Stimulated activated CD4-positive, alpha-beta T cell treated with anti-CD3 and anti-CD28 coated beads, Interleukin-2, amount 100 ng/mL, for 4 hours (primary cell): ENCODE measurements around the gene LDLRAD4.

Source experiments
- DNase-seq: peaks from one replicate; pipeline ENCODE4 v3.0.0-alpha.2; 2020; ENCODE audit warnings: low read depth

Gene LDLRAD4

DNA sequence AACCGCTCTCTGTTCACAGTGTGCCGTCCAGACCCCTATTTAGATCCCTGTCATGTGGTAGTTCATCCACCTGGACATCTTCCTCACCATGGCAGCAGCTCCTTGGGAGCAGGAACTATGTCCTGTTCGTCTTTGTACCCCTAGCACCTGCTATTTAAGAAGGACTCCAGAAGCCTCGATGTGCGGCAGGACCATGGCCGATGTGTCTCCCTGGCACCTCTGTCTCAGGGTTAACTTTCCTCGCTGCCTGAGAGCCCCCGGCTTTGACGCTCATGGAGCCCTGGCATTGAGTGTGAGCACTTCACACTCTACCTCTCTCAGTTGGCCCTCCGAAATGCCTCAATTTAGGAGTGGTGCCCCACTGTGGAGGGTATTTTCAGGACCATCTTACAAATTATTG is 355.8 kb downstream of the LDLRAD4 start:
- no peak for DNase-seq

DNA sequence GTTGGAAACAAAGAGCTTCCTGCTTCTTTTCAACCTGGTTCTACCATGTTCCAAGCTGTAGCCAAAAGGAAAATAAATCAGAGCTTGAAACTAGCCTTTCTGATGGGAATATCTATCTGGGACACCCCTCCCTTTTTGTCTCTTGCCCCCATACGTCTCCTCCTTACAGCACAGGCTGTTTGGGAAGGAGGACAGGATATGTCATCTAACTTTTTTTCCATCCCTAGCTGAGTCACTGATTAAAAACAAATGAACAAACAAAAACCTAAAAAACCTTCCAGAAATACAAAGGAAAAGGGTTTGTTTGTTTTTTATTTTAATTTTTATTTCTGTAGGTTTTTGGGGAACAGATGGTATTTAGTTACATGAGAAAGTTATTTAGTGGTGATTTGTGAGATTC is 356.2 kb downstream of the LDLRAD4 start:
- DNase-seq = no peak

DNA sequence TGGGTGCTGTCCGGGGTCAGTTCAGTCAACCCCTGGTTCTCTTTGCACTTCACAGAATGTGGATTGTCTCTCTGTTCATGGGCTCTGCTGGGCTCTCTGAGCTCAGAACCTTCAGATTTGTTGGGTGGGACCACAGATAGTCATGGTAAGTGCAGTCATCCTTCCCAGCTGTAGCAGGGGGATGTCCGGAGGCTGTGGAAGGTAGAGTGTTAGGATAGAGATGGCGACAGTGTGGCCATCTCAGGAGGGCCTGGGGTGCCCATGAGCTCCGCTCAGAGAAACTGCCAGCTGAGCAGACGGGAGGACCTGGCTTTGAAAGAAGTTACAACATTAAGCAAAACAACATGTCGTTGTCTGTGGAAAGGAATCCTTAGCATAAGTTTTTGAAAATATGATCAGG is 358.0 kb downstream of the LDLRAD4 start:
- DNase-seq = no peak

DNA sequence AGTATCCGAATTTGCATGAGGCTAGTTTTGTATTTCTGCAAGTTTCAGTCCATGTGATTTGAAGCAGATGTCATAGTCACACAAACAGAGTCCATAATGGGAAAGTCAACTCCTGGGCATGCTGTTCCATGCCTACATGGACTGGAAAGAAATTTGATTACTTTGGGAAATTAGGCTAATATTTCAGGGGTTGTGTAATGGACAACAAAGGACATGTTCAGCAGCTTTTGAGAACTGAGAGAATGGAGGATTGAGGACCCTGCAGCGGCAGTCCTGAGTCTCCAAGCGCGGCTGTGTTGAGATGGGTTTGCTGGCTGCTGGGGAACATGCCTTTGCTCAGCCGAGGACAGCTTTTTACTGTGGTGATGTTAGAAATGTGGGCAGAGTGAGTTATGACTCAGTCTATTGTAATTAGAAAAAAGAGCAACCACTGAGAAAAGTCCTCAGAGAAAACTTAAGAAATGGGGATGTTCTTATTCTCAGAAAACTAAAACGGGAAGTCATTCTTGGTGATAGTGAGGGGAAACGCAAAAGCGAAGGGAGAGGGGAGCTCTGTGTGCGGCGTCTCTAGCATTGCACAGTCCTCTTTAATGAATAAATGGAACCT is 358.6 kb downstream of the LDLRAD4 start:
- no peak for DNase-seq

DNA sequence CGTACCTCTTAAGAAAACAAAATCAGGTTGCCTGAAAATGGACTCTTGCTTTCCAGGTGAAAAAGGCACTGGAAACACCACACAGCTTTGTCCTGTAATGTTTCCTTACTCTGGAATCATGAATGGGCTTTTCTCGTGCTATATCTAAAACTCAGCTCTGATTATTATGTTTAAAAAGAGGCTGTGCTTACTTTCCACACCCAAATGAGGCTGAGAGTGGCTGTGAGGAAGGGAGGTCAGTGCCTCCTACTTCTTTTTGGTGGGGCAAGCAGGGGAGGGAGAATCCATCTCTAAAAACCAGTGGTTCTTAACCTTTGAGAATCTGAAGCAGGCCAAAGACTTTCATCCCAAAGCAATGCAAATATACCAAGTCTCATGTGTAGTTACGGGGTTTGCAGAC is 359.2 kb downstream of the LDLRAD4 start:
- no peak for DNase-seq

DNA sequence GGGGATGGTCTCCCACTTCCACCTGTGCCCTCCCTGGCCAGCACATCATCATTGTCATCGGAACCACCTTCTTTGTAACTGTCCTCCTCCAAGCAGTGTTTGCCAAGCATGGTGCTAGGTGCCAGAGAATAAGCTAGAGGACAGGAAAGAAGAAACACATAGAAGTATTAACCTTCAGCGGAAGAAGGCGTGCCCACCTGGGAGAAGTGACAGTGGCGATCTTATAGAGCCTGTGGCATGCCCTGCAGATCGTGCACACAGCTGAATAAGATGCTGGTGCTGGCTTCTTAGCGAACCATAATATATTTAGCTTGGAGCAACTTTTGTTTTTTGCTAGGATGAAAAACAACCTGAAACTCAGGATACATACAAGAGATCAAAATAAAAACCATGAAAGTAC is 359.8 kb downstream of the LDLRAD4 start:
- no peak for DNase-seq

DNA sequence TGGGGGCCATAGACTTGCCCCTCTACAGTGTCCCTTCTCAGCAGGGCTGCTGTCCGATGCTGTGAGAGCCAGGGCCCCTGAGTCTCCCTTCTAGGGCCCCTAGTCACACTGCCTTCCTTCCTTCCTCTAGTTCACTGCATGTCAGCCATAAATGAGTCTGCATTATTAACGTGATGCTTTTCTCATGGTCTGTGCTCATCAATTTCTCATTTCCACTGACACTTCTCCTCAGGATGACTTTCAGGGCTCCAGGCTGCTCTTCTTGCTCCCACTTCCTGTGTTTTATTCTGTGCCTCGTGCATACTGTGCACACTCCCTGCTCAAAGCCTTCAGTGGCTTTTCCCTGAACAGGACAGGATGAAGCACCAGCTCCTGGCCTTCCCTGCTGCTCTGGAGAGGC is 361.3 kb downstream of the LDLRAD4 start:
- no peak for DNase-seq

DNA sequence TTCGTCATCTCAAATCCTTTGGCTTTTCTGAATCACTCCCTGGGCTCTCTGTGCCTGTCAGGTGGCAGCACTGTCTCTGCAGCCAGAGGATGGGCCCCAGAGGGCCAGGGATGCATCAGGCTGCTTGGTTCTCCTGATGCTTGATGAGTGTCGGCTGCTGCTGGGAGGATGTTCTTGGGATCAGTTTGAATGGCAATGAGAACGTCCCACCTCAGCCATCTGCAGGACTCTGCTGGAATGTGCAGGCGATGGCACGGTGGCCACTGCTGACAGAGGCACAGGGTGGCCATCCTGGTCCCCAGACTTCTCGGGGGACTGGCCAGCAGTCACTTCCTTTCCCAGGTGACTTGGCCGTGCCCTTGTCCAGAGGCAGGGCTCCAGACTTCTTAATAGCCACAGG is 361.8 kb downstream of the LDLRAD4 start:
- no peak for DNase-seq

DNA sequence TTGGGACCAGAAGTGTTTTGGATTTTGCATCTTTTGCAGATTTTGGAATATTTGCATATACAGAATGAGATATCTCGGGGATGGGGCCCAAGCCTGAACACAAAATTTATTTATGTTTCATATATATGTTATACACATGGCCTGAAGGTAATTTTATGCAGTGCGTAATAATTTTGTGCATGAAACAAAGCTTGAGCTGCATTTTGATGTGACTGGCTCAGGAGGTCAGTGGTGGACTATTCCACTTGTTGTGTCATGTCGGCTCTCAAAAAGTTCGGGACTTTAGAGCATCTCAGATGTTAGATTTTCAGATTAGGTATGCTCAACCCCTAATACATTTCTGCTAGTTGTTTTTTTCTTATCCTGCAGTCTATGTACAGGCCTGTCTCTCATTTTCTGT is 362.4 kb downstream of the LDLRAD4 start:
- DNase-seq = no peak

DNA sequence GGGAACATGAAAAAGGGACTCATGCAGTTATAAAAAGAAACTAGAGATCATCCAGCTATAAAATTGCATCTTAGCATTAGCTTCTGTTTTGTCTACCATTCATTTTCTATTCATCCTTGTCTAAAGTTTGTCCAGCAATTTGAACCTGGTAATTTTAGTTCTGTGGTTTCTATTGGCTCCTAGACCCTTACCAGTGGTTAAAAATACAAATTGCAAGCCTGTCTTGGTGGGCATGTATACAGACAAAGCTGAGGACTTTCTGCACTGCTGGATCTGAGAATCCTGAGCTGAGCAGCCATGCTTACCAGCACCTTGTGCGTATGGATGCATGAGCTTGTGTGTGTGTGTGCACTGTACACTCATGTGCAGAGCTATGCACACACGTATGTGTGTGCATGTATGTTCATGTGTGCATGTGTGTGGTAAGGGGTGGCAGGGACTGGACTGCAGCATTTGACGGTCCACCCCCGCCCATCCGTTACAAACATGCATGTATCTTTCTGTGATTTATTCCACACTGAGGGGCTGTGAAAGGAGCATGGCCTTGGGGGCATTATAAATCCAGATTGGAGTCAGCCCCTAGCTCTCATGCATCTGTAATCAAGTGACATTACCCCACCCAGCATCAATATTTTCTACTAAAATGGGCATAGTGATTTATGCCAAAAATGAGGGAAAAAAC is 363.1 kb downstream of the LDLRAD4 start:
- no peak for DNase-seq

DNA sequence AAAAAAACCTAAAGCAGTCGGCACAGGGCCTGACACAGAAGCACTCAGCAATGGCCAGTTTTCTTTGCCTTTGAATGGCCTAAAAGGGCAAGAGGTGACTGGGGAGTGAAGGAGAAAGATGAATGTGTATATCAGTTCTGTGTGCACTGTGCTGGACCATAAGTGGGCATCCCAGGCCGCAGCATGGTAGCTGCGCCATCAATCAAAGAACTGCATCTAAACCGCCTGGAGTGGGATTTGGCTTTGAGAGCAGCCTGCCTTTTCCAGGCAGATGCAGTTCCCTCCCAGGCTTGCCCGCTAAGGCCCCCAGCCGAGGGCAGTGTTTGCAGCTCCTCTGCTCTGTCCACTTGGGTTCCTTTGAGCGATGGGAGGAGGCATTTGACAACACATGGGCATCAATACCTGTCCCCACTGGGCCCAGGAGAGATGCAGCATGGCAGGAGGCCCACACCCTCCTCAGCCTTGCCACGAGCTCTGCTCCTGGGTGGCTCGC is 363.7 kb downstream of the LDLRAD4 start:
- DNase-seq = no peak

DNA sequence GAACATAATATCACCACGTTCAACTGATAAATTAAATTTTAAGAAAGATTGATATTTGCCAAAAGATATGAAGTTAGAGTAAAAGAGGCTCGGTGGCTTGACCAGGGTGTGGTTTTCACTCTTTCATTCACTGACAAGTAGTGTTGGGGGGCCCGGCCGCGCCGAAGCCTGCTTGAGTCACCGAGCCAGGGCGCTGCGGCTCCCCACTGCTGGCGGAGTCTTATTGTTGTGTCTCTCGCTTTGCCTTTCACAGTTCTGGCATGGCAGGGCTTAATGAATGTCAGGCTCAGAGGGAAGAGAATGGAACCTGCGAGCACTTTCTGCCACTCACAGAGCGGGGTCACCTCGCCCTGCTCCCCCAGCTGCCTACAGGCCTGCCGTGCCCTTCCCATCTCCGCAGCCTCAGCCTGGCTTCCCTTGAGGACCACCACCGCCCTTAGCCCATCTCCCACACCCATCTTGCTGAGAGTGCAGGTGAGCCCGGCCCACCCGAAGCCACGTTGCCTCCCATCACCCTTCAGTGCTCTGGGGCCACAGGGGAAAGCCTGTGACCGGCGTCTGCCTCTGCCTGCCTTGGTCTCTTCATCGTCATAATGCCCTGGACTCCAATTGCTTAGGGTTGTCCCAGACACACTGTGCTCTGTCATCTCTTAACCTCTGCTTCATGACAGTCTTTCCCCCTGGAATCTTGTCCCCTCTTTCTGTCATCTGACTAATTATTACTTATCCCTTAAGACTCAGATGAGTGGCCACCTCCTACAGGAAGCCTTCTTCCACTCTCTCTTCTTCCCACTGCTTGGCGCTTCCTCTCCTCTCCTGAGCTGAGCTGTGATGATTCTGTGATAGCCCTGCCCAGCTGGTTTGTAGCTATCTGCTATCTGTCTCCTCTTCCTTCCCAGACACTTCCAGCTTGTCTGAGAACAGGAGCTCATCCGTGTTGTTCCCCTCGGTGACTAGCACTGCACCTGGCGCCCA is 365.3 kb downstream of the LDLRAD4 start:
- no peak for DNase-seq

DNA sequence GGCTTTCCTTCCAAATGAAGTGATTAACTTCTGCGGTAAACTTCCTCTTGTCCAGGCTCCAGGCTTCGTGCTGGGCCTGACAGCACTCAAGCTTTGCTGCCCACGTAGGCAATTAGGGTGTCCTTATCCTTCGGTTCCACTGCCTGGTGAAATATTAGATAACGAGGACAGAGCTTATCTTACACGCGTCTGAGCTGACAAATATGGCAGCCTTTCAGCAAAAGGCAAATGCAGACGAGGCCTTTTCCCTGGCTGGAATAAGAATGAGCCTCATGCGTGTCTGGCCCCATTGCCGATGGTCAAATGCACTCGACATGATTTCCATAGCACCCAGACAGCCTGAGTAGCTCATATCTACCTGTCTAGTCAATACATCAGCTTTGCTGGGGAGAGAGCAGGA is 366.3 kb downstream of the LDLRAD4 start:
- no peak for DNase-seq

DNA sequence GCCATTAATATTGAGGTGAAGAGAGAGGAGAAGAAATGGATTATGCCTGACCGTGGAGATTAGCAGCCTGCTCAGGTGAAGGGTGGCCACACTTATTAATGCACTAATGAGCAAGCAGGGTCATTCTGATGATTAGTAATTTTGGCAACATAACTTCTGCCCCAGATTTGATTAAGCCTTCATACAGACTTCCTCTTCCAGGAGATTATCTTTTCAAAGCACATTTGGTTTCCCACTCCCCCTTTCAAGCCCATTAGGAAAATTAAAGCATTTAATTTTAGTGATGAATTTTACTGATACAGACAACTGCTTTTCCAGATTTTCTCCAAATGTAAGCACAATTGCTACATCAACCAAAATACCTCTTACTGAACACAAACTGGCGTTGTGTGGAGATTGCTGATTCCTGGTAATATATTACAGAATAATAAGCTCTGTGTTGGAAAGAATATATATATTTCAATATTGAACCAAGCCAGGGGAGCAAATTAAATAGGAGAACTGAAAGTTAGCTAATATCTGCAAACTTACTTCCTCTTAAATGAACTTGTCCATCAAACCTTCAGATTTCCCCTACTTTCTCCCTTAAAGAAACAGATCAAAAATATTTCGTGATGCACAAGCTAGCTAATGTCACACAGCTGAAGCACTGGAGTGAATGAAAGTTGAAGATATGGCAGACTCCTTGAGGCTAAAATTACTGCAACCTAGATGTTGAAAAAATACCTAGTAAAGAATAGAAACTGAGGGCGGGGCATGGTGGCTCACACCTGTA is 367.0 kb downstream of the LDLRAD4 start:
- no peak for DNase-seq

DNA sequence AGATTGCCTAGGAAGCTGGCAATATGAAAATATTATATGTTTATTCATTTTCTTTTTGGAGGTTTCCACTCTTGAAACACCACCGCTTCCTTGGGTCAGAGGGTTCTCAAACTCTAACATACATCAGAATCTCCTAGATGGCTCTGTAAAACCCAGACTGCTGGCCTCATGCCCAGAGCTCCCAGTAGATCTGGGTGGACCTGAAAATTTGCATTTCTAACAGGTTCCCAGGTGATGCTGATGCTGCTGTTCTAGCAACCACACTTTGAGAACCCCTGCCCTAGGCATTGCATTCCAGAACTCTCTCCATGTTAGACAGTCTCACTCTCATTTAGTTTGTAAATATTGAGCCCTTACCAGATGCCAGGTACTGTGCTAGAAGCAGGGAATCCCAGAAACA is 368.4 kb downstream of the LDLRAD4 start:
- no peak for DNase-seq

DNA sequence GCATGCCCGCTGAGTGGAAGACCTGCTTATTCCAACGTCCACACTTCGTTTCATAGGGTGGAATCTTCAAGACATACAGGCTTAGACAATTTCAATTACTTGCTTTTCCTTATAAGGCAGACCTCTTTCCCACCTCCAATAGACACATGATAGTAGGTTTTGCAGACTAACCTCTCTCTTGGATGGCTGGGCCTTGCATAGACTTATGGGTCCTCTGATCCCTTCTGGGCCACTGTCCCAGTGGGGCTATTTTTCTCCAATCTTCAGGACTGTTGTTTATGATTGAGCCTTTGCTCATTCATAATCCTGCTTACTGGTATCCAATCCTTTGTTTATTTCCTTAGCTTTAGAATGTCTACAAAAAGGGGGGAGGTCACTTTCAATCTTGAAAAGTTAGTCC is 368.9 kb downstream of the LDLRAD4 start:
- DNase-seq = no peak

DNA sequence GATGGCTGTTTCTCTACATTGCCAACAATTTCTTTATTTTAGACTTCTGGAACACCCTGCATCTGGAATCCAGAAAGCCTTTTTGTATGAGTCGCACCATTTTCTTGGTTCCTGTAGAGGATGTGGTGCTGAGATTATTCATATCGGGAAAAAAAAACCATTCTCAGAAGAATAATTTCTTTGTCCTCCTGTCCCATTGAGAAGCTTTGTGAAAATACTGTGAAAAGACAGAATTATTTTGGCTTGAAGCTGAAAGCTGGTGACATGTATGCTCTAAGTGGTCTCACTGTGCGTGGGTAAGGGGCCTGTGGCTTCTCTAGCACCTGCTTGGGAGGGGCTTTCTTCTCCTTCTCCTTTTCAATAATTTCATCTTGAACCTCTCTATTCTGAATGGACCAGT is 369.4 kb downstream of the LDLRAD4 start:
- DNase-seq = no peak

DNA sequence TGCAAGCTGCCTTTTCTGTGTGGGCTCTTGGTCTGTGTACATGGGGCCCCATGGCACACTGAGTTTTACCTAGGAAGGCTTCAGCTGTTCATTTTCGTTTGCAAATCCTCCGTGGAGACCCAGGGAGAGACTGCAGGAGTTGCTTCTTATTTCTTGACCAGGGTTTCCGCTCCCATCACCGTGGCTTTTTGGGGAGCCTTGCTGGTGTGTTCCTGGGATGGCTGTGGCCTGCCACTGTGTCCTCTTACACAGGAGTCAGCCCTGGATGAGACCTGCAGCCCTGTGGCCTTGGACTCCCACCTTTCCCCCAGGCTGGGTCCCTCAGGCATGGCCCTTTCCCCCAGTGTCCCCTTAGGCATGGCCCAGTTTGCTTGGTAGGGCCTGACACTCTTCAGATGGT is 370.8 kb downstream of the LDLRAD4 start:
- DNase-seq = no peak

DNA sequence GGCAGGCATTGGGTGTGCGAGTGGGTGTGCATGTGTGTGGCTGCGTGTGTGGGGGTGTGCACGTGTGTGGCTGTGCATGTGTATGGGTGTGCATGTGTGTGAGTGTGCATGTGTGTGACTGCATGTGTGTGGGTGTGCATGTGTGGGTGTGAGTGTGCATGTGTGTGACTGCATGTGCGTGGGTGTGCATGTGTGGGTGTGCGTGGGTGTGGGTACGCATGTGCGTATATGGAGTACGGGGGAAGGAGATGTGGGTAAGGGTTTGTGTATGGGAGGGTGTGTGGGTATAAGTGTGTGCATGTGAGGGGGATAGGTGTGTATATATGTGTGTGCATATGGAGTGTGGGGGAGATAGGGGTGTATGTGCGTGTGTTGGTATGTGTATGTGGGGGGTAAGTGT is 371.4 kb downstream of the LDLRAD4 start:
- DNase-seq = no peak

DNA sequence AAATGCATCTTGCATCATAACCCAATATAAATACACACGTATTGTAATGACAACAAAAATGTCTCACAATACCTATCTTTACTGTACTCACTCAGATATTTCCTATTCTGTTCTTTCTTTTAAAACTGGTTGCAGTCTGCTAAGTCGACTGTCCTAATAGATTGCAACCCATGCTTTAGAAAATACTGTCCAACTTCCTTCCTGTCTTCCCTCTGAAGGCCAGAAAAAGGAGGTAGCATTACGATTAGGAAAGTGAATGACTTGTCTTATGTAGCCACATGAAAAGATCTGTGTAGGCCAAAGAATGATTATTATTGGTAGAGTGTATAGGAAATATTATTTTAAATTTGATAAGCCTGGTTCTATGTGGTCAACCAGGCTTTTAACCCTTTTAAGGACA is 373.7 kb downstream of the LDLRAD4 start:
- DNase-seq = no peak

DNA sequence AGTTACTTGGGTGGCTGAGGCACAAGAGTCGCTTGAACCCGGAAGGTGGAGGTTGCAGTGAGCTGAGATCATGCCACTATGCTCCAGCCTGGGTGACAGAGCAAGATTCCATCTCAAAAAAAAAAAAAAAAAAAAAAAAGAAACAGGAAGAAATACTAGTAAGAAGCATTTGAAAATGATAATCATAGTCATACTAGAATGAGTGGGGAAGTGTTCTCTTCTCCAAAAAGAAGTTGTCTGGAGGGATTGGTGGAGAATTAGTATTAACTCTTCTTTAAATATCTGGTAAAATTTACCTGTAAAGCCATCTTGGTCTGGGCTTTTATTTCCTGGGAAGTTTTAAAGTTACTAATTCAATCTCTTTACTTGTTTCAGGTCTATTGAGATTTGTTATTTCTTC is 376.0 kb downstream of the LDLRAD4 start:
- DNase-seq = no peak

DNA sequence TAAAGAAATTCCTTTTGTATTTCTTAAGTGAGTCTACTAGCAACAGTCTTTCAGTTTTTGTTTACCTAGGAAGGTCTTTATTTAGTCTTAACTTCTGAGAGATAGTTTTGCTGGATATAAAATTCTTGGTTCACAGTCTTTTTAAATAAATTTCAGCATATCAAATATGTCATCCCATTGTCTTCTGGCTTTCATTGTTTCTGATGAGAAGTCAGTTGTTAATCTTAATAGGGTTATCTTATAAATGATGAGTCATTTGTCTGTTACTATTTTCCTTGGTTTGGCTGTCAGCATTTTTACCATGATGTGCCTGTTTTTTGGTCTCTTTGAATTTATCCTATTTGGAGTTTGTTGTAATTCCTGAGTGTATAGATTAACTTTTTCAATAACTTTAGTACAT is 378.5 kb downstream of the LDLRAD4 start:
- DNase-seq = no peak
